ENCODE results near the gene RPH3AL.
"Not testable (repeated sequence)": the region's sequence is repeated elsewhere in the genome, so short reads cannot be mapped to it uniquely, and the experiment has no call there.

DNA sequence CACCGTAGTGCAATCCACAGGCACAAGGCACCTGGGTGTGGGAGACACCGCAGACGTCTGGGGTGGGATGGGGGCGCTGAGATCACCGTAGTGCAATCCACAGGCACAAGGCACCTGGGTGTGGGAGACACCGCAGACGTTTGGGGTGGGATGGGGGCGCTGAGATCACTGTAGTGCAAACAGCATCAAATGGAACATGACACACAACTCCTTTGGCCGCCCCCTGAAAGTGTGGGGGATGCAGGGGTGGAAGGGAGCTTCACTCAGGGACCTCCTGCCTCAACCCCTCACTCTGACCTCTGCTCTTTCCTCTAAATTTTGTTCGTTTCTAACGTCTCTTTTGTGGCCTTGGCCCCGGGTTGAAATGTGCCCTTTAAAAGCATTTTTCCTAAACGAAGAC is 150.9 kb downstream of the RPH3AL start:
- not testable (repeated sequence) for TF ChIP-seq CTCF (IDR thresholded peaks at IDR 0.05 in 8 of 11, conservative IDR thresholded peaks at IDR 0.05 in 3 of 11); POLR2AphosphoS5 (IDR thresholded peaks at IDR 0.05)
